SHP77 (cell line): ENCODE data around the gene RPL13.

Experiments used
- DNase-seq, 2 experiments: peaks; one replicate each; lab custom pipeline; 2025; lab: John Stamatoyannopoulos, UW

RPL13 gene

DNA sequence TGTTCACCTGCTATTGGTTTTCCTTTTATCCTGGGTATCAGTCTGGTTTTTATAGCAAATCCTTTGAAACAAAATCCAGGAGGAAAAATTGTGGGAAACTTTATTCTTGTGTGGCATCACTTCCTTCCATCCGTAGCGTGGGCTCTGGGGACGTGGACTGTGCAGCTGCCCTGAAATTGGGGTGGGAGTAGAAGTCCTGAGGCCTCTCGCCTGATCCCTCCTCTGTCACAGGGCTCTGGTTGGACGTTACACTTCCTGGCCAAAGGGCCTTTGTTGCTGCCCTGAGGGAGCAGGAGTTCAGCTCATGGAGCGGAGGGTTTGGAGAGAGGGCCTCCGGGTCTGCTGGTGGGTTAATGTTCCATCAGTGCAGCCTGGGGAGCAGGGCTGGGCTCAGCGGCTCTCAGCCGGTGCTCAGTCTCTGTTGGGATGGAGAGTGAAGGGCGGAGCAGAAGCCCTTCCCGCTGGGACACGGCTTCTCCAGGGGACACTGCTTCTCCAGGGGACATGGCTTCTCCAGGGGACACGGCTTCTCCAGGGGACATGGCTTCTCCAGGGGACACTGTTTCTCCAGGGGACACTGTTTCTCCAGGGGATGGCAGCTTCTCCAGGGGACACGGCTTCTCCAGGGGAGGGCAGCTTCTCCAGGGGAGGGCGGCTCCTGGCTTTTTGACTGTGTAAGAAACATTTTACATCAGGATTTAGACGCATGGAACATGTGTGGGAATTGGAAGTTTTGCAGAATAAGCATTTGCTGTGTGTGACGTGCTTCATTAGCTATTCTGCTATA is 15.2 kb upstream of the RPL13 start:
- DNase-seq, result no peak

GRCh38 chr16:89545831-89546574 is 14.5 kb upstream of the RPL13 start:
- no peak for DNase-seq

- DNase-seq, result no peak
Observed at GRCh38 chr16:89546781-89547180, 13.7 kb upstream of the RPL13 start.

DNA sequence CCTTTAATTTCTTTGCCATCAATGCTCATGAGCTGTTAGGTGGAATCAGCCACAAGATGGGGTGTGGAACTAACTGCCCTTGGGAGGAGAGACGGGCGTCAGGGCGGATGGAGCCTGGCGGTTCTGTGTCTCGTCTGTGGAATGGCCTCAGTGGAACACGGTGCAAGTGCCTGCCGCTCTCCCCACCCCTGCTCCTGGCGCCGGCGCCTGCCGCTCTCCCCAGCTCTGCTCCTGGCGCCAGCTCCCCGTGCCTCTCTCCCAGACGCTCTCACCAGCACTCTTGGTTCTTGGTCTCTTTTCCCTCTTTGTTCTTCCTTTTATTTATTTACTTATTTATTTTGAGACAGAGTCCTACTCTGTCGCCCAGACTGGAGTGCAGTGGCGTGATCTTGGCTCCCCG is 13.2 kb upstream of the RPL13 start:
- DNase-seq, result no peak

- DNase-seq, result no peak
Observed at GRCh38 chr16:89547860-89548259, 12.6 kb upstream of the RPL13 start.

DNA sequence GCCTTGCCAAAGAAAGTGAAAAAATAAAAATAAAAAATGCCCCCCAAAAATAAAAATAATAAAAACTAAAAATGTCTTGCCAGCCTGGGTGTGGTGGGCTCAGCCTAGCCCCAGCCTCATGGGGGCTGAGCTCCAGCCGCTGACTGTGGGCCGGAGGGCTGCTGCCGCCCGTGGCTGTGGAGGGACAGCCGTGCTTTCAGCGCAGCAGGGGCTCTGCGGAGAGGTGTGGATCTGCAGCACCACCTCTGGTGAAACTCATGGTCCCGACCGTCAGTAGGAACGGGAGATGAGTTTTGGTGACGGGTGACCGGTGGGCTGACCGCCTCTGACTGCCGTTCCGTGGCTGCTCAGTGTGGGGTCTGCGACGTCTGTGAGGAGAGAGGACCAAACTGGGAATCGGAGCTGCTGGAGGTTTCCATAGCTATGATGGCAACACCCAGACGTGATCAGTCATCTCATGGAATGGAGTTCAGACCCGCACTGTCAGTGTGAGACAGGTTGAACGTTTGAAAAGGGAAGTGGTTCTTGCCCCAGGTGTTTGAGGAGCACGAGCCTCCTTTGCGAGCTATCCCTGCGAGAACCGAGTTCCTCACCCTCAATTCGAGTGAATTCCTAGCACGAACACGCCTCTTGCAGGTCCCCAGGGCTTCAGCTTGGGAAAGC is 12.0 kb upstream of the RPL13 start:
- DNase-seq, result no peak

- DNase-seq, result no peak
Observed at GRCh38 chr16:89549007-89549700, 11.3 kb upstream of the RPL13 start.

- no peak for DNase-seq
Observed at GRCh38 chr16:89550421-89551007, 10.0 kb upstream of the RPL13 start.

DNA sequence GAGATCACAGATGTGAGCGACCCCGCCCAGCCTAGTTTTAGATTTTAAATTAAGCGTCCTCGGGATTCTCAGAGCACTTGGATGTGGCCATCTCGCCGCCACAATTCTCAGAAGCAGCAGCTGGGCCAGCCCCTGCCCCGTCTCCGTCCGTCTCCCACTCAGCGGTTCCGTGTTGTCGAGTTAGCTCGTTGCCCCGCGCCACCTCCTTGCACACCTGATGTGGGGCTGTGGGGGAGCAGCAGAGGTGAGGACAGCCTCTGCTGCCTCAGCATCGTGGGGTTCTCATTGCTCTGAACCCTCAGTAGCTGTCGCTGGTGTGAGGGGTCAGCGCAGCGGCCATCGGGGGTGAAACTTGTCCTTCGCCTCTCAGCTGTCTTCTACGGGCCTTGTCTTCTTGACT is 8.2 kb upstream of the RPL13 start:
- no peak for DNase-seq

DNA sequence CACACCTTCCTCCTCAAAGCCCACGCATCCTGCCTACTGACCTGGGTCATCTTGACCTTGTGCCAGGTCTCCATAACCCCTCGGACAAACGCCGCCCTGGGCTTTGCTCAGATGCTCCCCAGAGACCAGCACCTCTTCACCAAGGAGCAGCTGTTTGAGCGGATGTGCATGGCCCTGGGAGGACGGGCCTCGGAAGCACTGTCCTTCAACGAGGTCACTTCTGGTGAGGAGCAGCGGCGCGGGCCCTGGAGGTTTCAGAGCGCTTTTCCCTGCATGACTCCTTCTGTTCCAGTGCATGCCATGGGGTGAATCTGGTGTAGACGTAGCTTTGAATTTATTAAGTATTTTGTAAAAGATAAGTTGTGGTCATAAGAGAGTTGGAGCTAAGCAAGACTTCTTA is 7.6 kb upstream of the RPL13 start:
- no peak for DNase-seq

DNA sequence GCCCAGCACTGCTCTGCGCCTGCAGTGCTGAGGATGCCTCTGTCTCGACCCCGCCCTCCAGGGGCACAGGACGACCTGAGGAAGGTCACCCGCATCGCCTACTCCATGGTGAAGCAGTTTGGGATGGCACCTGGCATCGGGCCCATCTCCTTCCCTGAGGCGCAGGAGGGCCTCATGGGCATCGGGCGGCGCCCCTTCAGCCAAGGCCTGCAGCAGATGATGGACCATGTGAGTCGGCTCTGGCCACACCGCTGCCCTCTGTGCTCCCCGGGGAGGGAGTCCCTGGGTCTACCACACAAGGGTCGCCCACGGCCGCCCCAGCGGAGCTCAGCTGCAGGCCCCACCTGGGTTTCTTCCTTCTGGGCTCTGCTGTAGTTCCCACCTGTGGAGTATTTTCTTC is 6.7 kb upstream of the RPL13 start:
- no peak for DNase-seq

DNA sequence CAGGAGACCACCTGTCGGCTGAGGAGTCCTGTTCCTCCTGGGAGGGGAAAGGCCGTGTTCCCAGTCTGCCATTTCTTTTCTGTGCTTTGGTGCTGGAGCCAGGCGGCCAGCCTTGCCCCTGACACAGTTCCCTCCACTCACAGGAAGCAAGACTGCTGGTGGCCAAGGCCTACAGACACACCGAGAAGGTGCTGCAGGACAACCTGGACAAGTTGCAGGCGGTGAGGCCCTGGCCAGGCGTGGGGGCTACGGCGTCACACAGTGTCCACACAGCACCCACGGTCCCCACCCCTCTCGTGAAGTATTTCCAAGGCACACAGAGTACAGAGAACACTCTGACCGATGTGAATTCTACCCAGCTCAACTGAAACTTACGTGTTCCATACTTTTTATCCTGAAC is 6.1 kb upstream of the RPL13 start:
- no peak for DNase-seq

DNA sequence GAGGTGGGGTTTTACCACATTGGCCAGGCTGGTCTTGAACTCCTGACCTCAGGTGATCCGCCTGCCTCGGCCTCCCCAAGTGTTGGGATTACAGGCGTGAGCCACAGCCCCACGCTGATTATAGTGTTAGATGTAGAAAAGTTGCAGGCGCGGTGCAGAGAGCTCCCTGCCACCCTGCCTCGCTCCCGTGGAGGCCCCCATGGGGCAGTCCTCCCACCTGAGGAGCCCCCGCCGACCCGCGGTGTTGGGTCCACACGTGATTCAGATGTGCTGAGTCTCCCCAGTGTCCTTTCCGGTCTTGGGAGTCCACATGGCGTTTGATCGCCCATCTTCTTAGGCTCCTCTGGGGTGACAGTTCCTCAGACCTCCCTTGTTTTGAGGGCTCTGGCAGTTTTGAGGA is 5.2 kb upstream of the RPL13 start:
- DNase-seq, result no peak

DNA sequence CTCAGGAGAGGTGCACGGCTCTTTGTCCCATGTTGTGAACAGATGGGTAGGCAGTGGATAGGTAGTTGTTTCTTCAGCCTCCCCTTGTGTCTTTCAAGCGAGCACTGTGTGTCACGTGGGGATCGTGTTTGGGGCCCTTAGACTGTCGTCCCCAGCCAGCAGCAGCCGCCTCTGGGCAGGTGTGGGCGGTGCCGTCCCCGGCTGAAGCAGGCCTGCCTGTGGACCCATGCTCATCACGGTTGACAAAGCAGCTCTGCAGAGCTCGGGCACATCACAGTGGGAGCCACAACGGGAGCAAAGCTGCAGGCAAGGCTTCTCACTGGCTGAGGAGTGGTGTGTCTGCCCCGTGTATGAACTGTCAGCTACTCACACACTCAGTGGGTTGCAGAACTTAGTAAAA is 4.7 kb upstream of the RPL13 start:
- no peak for DNase-seq

DNA sequence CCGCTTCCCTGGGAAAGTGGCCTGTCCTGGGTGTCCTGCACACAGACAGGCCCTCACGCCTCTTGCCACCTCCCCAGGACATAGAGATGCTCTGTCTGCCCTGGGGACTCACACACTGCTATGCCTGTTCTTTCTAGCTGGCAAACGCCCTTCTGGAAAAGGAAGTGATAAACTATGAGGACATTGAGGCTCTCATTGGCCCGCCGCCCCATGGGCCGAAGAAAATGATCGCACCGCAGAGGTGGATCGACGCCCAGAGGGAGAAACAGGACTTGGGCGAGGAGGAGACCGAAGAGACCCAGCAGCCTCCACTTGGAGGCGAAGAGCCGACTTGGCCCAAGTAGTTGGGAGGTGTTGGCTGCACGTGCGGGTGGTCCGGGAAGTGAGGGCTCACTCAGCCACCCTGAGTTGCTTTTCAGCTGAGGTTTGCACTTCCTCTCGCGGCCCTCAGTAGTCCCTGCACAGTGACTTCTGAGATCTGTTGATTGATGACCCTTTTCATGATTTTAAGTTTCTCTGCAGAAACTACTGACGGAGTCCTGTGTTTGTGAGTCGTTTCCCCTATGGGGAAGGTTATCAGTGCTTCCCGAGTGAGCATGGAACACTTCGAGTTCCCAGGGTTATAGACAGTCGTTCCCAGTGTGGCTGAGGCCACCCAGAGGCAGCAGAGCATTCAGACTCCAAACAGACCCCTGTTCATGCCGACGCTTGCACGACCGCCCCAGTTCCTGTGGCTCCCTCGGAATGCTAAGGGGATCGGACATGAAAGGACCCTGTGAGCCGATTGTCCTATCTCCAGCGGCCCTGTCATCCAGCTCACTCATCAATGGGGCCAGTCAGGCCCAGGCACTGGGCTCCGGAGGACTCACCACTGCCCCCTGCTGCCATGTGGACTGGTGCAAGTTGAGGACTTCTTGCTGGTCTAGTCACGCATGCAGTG is 3.5 kb upstream of the RPL13 start:
- DNase-seq, result peak; percentile 80 to 84

DNA sequence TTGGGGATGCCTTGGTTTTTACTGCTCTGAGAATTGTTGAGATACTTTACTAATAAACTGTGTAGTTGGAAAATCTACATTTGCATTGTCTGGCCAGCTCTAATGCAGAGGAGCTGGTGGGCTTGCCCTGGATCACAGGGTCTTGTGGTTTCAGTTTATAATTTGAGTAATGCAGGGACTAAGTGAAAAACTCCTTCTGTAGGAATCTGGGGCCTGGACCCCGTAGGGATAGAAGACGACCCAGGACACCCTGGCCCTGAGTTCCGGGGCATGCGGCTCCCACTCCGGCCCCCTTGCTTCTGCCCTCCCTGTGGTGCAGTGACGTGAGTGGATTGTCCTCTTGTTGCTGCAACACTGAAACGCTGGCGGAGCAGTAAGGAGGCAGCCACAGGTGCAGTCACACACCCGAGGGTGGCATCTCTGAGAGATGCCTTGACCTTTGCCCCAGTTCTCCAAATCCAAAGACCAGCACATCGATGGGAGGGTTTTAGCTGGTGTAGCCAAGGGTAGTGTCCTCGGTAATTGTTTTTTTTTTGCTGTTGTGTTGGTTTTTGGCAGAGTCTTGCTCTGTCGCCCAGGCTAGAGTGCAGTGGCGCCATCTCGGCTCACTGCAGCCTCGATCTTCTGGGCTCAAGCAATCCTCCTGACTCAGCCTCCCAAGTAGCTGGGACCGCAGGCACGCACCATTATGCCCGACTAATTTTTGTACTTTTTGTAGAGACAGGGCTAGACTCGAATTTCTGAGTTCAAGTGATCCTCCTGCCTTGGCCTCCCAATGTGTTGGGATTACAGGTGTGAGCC is 2.6 kb upstream of the RPL13 start:
- no peak for DNase-seq

- DNase-seq, result no peak
Observed at GRCh38 chr16:89561142-89561883, 831 bp downstream of the RPL13 start.

DNA sequence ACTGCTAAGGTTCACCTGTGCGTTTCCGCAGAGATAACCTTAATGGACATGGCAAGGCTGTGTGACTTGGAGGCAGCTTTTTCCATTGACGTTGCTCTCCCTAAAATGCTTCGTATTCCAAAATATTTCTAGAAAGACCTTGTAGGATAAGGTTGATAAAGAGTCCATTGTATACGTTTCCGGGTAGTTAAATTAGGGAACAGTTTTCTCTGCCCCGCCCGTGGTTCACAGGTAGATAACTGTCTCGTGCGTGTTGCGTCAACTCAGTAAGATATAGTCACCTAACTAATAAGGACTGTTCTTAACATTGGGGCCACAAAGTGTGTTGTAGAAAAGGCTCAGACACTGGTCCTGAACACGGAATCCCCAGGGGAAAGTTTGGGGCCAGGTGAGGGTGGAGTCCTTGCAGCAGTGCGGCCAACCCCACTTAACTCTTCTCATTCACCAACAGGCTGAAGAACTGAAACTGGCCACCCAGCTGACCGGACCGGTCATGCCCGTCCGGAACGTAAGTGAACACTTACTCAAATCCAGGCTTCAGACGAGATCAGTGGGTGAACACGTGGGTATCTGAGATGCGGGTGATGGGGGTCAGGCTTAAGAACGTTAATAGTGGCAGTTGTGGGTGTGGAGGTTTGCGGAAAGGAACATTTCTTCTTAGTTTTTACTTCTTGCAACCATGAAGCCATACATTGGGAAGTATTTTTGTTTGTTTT is 1.6 kb downstream of the RPL13 start:
- DNase-seq, result no peak

DNA sequence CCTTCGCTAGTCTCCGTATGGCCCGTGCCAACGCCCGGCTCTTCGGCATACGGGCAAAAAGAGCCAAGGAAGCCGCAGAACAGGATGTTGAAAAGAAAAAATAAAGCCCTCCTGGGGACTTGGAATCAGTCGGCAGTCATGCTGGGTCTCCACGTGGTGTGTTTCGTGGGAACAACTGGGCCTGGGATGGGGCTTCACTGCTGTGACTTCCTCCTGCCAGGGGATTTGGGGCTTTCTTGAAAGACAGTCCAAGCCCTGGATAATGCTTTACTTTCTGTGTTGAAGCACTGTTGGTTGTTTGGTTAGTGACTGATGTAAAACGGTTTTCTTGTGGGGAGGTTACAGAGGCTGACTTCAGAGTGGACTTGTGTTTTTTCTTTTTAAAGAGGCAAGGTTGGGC is 2.5 kb downstream of the RPL13 start:
- no peak for DNase-seq
